K562 (cell line): ENCODE results near the gene ATP6V1G1. TPM values are rescaled to one million over a fixed set of nuclear protein-coding genes. Genes with fewer than 3 reads are reported as not detected.

ENCODE experiments used
- CXXC5 ChIP-seq: fragments of 250-450 bp; sonication (Bioruptor Pico); IDR thresholded peaks from 2 replicates; pipeline ENCODE4 v1.8.0; 2022; ENCODE audit warnings: inconsistent platforms, mild to moderate bottlenecking, moderate library complexity
- ETS2 ChIP-seq: IDR thresholded peaks from 2 replicates; pipeline ENCODE4 v1.6.1; 2016; ENCODE audit warnings: borderline replicate concordance, missing genetic modification characterization, mild to moderate bottlenecking, moderate library complexity, missing compliant biosample characterization; ENCODE audit not compliant: poor library complexity, severe bottlenecking
- KAT7 ChIP-seq: sonication (generic); formaldehyde crosslinking; IDR thresholded peaks from 2 replicates; pipeline ENCODE4 v1.8.0; 2022; ENCODE audit warnings: missing genetic modification reagents, mild to moderate bottlenecking, borderline replicate concordance
- MAFF ChIP-seq: IDR thresholded peaks from 2 replicates; pipeline ENCODE4 v1.6.1; 2012; ENCODE audit warnings: low read length, improper control_type of control experiment
- MITF ChIP-seq: IDR thresholded peaks from 2 replicates; pipeline ENCODE4 v1.6.1; 2014; ENCODE audit warnings: antibody characterized with exemption
- POU5F1 ChIP-seq: fragments of 150-350 bp; IDR thresholded peaks from 2 replicates; pipeline ENCODE4 v1.6.1; 2014; ENCODE audit warnings: borderline replicate concordance, low read length, low read depth, mild to moderate bottlenecking; ENCODE audit not compliant: partially characterized antibody
- PRPF4 ChIP-seq: fragments of 200-400 bp; formaldehyde crosslinking; IDR thresholded peaks from one replicate; pipeline ENCODE4 v1.6.1; 2017; ENCODE audit warnings: low read length, low read depth, mild to moderate bottlenecking; ENCODE audit not compliant: insufficient read depth, poor library complexity, severe bottlenecking
- PTRF ChIP-seq: fragments of 450-650 bp; IDR thresholded peaks from 2 replicates; pipeline ENCODE4 v1.6.1; 2016; ENCODE audit warnings: mild to moderate bottlenecking, missing genetic modification characterization, missing compliant biosample characterization
- SMARCB1 ChIP-seq: IDR thresholded peaks from 2 replicates; pipeline ENCODE4 v1.6.1; 2011; ENCODE audit warnings: improper control_type of control experiment, low read depth; ENCODE audit not compliant: insufficient read length
- SP1 ChIP-seq: sonication (generic); formaldehyde crosslinking; IDR thresholded peaks from 2 replicates; pipeline ENCODE4 v1.8.1; 2022; ENCODE audit warnings: mild to moderate bottlenecking, missing genetic modification reagents
- STAG1 ChIP-seq: sonication (generic); formaldehyde crosslinking; IDR thresholded peaks from 2 replicates; pipeline ENCODE4 v1.5.0; 2020; ENCODE audit warnings: missing genetic modification reagents, borderline replicate concordance
- TAL1 ChIP-seq: fragments of 450-650 bp; IDR thresholded peaks from 2 replicates; pipeline ENCODE4 v1.6.1; 2016; ENCODE audit warnings: mild to moderate bottlenecking
- U2AF2 ChIP-seq: fragments of 200-400 bp; formaldehyde crosslinking; optimal IDR thresholded peaks from 2 replicates; pipeline ENCODE3; 2017; ENCODE audit warnings: low read depth, mild to moderate bottlenecking, low read length
- ZKSCAN8 ChIP-seq: fragments of 200-800 bp; sonication (Bioruptor generic); IDR thresholded peaks from 2 replicates; pipeline ENCODE4 v1.6.1; 2016; ENCODE audit warnings: missing genetic modification characterization, missing compliant biosample characterization
- ZNF23 ChIP-seq: fragments of 250-450 bp; sonication (Bioruptor Pico); IDR thresholded peaks from 2 replicates; pipeline ENCODE4 v1.4.0; 2020; ENCODE audit warnings: mild to moderate bottlenecking
- ZNF780A ChIP-seq: fragments of 250-450 bp; sonication (Bioruptor Pico); IDR thresholded peaks from 2 replicates; pipeline ENCODE4 v1.5.0; 2021; ENCODE audit warnings: mild to moderate bottlenecking
- ZNF830 ChIP-seq: fragments of 250-450 bp; sonication (Bioruptor Pico); IDR thresholded peaks from 2 replicates; pipeline ENCODE4 v1.5.0; 2021; ENCODE audit warnings: mild to moderate bottlenecking
- polyA plus RNA-seq, 8 experiments: library from polyadenylated mRNA; depleted of rRNA in 4 of 8; stranded (reverse) in 5 of 8; unstranded in 3 of 8; fragments of >200 nt; fragmentation: Nextera tagmentation in 2 of 8; fragmentation: Illumina TruSeq in 1 of 8; extraction: Ambion mirVana in 2 of 8; extraction: Trizol in 1 of 8; gene quantifications; 2 replicates each; pipeline versions ENCODE4 v1.2.1 to v1.2.3, GENCODE V29; 2011 to 2014; ENCODE audit warnings: inconsistent platforms in 1 of 8, missing spikeins in 1 of 8
- total RNA-seq, 7 experiments: library from RNA; depleted of rRNA in 6 of 7; stranded (reverse); fragments of >200 nt in 6 of 7; fragmentation: Illumina TruSeq in 2 of 7; extraction: Trizol in 2 of 7; gene quantifications; 2 replicates each; pipeline versions ENCODE4 v1.2.1 to v1.2.3, GENCODE V29; 2011 to 2021; ENCODE audit warnings: low replicate concordance in 1 of 7
- TF ChIP-seq, protein P1 (sequence below): fragments of 200-600 bp; sonication (generic); IDR thresholded peaks from one replicate; pipeline ENCODE4 v1.6.1; 2012; ENCODE audit warnings: mild to moderate bottlenecking, low read depth, low read length, inconsistent platforms

The ATP6V1G1 gene
- total and polyA plus RNA-seq, 9 of the 15 experiments (the other 6 are each of a cell fraction or from before 2014, with no cell fraction given), result 88.4 to 492 (median 193) TPM

GRCh38 chr9:114545055-114545454 lies 42.5 kb upstream of the ATP6V1G1 start (continued):
- TF ChIP-seq ZNF23 (no peak), SMARCB1 (no peak), SP1 (CRISPR knock-in tag) (no peak), TAL1 (no peak), ETS2 (tag) (no peak), KAT7 (CRISPR knock-in tag) (no peak), ZNF780A (CRISPR knock-in tag) (no peak), ZNF830 (no peak), PTRF (tag) (no peak), CXXC5 (CRISPR knock-in tag) (no peak), PRPF4 (no peak), U2AF2 (no peak), STAG1 (CRISPR knock-in tag) (no peak), MITF (no peak), MAFF (peak; percentile 58), ZKSCAN8 (CRISPR knock-in tag) (no peak), POU5F1 (no peak)
- TF ChIP-seq, protein P1, sequence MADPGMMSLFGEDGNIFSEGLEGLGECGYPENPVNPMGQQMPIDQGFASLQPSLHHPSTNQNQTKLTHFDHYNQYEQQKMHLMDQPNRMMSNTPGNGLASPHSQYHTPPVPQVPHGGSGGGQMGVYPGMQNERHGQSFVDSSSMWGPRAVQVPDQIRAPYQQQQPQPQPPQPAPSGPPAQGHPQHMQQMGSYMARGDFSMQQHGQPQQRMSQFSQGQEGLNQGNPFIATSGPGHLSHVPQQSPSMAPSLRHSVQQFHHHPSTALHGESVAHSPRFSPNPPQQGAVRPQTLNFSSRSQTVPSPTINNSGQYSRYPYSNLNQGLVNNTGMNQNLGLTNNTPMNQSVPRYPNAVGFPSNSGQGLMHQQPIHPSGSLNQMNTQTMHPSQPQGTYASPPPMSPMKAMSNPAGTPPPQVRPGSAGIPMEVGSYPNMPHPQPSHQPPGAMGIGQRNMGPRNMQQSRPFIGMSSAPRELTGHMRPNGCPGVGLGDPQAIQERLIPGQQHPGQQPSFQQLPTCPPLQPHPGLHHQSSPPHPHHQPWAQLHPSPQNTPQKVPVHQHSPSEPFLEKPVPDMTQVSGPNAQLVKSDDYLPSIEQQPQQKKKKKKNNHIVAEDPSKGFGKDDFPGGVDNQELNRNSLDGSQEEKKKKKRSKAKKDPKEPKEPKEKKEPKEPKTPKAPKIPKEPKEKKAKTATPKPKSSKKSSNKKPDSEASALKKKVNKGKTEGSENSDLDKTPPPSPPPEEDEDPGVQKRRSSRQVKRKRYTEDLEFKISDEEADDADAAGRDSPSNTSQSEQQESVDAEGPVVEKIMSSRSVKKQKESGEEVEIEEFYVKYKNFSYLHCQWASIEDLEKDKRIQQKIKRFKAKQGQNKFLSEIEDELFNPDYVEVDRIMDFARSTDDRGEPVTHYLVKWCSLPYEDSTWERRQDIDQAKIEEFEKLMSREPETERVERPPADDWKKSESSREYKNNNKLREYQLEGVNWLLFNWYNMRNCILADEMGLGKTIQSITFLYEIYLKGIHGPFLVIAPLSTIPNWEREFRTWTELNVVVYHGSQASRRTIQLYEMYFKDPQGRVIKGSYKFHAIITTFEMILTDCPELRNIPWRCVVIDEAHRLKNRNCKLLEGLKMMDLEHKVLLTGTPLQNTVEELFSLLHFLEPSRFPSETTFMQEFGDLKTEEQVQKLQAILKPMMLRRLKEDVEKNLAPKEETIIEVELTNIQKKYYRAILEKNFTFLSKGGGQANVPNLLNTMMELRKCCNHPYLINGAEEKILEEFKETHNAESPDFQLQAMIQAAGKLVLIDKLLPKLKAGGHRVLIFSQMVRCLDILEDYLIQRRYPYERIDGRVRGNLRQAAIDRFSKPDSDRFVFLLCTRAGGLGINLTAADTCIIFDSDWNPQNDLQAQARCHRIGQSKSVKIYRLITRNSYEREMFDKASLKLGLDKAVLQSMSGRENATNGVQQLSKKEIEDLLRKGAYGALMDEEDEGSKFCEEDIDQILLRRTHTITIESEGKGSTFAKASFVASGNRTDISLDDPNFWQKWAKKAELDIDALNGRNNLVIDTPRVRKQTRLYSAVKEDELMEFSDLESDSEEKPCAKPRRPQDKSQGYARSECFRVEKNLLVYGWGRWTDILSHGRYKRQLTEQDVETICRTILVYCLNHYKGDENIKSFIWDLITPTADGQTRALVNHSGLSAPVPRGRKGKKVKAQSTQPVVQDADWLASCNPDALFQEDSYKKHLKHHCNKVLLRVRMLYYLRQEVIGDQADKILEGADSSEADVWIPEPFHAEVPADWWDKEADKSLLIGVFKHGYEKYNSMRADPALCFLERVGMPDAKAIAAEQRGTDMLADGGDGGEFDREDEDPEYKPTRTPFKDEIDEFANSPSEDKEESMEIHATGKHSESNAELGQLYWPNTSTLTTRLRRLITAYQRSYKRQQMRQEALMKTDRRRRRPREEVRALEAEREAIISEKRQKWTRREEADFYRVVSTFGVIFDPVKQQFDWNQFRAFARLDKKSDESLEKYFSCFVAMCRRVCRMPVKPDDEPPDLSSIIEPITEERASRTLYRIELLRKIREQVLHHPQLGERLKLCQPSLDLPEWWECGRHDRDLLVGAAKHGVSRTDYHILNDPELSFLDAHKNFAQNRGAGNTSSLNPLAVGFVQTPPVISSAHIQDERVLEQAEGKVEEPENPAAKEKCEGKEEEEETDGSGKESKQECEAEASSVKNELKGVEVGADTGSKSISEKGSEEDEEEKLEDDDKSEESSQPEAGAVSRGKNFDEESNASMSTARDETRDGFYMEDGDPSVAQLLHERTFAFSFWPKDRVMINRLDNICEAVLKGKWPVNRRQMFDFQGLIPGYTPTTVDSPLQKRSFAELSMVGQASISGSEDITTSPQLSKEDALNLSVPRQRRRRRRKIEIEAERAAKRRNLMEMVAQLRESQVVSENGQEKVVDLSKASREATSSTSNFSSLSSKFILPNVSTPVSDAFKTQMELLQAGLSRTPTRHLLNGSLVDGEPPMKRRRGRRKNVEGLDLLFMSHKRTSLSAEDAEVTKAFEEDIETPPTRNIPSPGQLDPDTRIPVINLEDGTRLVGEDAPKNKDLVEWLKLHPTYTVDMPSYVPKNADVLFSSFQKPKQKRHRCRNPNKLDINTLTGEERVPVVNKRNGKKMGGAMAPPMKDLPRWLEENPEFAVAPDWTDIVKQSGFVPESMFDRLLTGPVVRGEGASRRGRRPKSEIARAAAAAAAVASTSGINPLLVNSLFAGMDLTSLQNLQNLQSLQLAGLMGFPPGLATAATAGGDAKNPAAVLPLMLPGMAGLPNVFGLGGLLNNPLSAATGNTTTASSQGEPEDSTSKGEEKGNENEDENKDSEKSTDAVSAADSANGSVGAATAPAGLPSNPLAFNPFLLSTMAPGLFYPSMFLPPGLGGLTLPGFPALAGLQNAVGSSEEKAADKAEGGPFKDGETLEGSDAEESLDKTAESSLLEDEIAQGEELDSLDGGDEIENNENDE, result no peak
